Gastrocnemius medialis (tissue), 4 donors: ENCODE measurements around the gene CPN2.

Experiments
- CTCF ChIP-seq, 5 experiments: fragments of 450-650 bp in 3 of 5; fragments of 200-600 bp in 2 of 5; sonication (generic) in 2 of 5; IDR thresholded peaks in 4 of 5; conservative IDR thresholded peaks in 1 of 5; 1 replicate in 4 of 5; 2 replicates in 1 of 5; pipeline ENCODE4 v1.5.1; 2016 to 2019; ENCODE audit warnings: antibody characterized with exemption in 5 of 5, mild to moderate bottlenecking in 3 of 5, moderate library complexity in 3 of 5
- POLR2A ChIP-seq, 2 donors: fragments of 450-650 bp; IDR thresholded peaks; one replicate each; pipeline ENCODE4 v1.6.1; 2017; ENCODE audit warnings: antibody characterized with exemption in 2 of 2, mild to moderate bottlenecking in 2 of 2, moderate library complexity in 2 of 2

GRCh38 chr3:194395778-194396538, 44.8 kb upstream of the CPN2 start:
- TF ChIP-seq CTCF (IDR thresholded peaks at IDR 0.05 in 4 of 5, conservative IDR thresholded peaks at IDR 0.05 in 1 of 5) (no peak), POLR2A (IDR thresholded peaks at IDR 0.05) (no peak)
